ELR (cell line): ENCODE data around the gene PIWIL1.
A peak's percentile ranks its signal among the peaks of the same experiment; 100 is the strongest.

Source experiments
- DNase-seq: peaks from one replicate; pipeline ENCODE4 v3.0.0-alpha.2; 2015; ENCODE audit warnings: low read depth

PIWIL1 gene

DNA sequence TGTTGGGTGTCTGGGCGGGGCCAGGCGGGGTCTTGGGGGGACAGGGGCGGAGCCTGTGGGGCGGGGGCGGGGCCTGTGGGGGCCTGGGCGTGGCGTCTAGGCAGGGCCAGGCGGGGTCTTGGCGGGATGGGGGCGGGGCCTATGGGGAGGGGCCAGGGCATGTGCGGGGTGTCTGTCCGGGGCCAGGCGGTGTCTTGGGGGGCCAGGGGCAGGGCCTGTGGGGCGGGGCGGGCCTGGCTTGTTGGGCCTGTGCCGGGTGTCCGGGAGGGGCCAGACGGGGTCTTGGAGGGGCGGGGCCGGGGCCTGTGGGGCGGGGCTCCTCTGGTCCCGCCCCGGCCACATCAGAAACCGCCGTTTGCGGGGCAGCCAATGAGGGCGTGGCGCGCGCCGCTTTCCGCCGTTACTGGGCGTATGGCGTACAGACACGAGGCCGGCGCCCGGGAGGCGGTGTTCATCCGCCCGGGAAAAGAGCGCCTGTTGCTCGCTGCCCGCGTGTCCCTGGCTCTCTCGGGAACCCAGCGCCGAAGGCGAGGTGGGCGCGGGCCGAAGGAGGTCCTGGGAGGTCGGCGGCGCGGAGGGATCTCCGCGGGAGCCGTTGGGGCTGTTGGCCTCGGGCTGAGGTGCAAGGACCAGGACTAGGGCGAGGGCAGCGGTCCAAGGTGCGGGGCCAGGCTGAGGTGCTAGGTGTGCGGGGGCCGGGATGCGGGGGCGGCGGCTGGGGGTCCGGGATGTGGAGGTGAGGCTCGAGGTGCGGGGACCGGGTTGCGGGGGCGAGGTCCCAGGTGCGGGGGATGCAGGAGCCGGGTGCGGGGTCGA, at the start of gene PIWIL1:
Gene PIWIL1 (plus strand): TSS at position 400 of the 816 bp plus-strand sequence. CDS start 4,705 bp downstream, outside the sequence.
- no peak for DNase-seq

DNA sequence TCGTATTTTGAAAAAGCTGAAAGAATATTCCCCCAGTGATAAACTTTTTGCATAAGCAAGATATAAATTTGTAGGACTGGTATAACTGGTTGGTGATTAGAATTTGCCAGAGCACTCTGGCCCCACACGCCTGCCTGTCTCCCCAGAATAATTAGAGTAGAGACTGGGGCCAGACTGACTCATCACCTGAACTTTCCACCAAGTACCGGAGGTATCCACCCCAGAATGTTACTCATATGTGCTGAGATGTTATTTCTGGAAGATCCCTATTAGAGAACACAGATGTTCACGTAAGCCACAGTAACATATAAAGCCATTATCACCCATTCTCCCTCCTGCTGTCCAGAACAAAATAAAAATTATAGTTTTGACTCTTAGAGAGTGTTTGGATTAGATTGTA, 49.5 kb upstream of the PIWIL1 start:
- DNase-seq: no peak

DNA sequence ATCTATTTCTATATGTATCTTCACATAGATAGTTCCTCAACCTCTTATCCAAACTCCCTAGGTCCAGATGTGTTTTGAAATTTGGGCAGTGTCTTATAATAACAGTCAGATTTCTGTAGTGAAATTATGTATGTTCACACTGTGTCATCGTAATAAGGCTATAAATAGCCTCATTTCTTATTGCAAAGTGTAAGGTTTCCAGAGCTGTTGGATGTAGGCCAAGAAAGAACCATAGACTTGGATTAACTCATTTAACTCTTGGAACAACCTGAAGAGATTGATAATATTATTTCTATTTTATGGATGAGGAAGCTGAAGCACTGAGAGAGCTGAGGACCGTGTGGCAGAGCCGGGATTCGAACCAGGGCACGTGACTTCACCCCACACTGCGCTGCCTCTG, 49.0 kb upstream of the PIWIL1 start:
- no peak for DNase-seq

DNA sequence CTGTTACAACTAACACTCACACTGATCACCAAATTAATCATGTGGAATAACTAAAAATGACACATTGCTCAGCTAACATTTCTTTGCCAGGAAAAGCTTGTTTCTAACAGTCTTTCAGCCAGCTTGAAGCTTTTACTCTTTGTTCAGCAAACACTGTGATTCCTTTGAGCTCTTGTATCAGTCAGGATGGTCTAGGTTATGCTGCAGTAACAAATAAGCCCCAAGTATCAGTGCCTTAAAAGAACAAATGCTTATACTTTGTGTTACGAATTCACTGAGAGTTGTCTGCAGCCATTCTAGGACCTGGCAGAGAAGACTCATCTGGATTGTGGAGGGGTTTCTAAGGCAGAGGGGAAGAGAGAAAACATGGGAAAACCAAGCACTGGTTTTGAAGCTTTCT, 47.6 kb upstream of the PIWIL1 start:
- DNase-seq: no peak

DNA sequence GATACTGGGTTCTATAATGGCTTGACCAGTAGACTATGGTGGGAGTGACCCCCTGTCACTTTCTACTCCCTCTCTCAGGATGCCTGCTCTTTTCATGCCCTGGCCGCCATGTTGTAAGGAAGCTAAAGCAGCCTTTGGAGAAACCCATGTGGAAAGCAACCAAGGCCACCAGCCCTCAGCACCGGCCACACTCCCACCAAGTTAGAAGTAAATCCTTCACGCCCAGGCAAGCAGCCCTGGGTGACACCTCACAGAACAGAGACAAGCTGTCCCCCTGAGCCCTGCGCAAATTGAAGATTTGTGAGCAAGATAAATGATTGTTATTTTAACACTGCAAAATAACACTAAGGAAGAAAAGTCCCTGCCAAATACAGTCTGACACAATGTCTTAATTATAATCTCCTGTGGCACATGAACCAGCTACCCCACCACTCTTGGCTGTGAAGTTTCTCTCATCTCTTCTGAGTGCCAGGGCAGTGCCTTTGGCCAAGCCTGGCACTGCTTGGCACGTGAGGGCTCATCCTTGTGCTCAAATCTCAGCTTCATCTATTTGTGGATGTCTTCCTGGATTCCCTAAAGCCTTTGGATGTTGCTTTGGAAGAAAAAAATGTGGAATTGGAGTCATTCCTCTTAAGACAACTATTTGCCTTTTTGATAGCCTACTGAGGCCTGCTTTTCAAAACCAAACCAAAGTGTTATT, 39.2 kb upstream of the PIWIL1 start:
- DNase-seq: no peak

DNA sequence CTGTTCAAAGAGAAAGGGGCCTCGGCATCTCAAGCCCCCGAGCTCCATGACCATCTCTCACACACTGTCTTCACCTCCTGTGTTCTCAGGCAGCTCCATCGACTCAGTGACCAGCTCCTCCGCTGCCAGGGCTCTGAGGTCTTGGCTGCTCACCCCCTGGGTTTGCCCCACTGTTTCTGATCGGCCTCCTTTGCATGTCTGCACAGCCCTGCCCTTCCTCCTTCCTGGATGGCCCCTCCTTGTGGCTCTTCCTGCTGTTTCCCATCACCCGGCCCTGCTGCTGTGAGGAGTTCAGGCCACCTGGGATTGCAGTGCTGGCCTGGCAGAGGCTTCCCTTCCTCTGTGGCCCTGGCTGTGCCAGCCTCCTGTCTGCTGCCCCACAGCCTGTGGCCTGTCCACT, 38.1 kb upstream of the PIWIL1 start:
- DNase-seq: no peak

DNA sequence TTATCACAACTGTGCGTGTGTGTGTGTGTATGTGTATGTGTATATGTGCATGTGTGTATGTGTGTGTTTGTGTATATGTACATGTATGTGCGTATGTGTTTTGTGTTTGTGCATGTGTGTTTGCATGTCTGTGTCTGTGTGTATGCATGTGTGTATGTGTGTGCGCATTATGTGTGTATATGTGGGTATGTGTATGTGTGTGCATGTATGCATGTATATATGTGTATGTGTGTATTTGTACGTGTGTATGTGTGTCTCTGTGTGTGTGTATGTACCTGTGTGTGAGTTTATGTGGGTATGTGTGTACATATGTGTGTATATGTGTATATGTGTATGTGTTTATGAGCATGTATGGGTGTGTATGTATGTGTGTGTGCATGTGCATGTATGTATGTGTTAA, 37.6 kb upstream of the PIWIL1 start:
- DNase-seq: no peak

DNA sequence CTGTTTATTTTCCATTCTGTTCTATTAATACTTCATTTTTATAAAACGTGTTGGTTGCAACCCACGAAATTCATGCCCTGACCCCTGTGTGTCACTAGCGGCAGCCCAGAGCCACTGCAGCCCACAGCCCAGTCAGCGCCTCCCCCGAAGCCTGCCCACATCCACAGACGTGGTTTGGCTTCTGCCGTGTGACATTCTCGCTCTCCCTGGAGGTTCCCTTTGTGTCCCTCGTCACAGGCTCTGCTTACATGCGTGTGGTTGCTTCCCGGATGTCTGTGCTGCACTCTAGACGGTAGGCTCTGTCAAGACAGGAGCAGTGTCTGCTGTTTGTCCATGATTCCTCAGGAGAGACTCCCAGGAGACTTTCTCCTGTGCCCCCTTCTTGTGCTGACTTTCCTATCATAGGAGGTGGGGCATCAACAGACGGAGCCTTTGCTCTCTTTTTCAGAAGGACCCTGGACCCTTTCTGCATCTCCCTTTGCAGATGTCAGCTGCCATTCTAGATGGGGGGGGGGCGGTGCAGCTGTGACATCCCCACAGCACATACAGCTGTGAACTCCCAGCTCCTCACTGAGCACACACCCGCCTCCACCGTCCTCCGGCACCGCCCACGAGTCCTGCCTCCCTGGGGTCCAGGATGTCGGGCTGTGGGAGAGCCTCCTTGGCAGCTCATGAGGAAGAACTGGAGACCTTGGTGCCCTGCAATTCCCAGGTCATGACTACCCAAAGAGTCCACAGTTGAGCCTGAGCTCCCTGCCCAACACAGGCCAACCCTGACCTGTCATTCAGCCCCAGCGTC, 36.8 kb upstream of the PIWIL1 start:
- no peak for DNase-seq

DNA sequence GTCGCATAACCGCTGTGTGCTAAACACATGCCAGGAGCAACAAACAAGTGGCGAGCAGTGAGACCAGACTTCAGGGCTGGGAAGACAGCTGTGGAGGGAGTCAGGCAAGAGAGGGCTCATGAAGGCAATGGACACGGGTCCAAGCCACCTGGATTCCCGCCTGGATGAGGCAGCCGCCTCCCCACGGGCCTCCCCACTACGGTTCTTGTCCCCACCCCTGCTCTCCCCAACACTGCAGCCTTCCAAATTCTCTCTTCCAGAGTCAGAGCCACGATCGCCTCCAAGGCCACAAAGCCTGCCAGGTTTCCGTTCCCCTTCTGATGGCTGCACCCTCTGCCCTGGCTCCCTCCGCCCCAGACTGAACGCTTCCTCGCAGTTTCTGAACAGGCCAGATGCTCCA, 36.1 kb upstream of the PIWIL1 start:
- DNase-seq: no peak

DNA sequence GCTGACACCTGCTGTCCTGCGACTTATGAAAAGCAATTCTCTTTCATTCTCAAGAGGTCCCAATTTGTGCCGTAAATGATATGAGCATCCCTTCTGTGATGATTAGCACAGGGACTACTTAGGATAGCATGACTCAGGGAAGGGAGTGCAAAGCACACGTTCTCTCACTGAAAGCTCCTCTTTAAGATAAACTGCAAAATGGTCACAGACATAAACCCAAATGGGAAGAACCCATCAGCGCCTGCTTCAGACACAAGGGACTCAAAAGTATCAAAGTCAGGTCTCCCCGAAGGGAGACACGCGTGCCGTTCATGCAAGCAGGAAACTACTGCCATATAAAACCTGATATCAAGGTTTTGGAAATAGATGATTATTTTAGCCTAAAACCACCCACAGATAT, 33.9 kb upstream of the PIWIL1 start:
- DNase-seq: no peak

DNA sequence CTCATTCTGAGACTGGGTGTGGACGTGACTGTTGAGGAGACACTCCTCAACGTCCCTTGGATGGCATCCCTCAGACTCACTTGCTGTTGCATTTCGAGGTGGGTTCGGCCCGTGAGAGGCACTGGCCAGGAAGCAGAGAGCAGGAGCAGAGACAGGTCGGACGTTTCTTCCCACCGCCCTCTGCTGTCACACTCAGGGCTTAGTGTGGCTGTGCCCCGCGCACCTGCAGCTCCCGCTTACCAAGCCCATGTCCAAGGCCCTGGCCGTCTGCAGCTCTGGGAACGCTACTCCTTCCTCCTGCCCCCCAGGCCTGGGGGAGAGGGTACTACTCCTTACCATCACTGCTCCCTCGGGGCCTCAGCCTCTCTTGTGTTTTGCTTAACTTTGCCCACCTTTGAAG, 29.8 kb upstream of the PIWIL1 start:
- no peak for DNase-seq

DNA sequence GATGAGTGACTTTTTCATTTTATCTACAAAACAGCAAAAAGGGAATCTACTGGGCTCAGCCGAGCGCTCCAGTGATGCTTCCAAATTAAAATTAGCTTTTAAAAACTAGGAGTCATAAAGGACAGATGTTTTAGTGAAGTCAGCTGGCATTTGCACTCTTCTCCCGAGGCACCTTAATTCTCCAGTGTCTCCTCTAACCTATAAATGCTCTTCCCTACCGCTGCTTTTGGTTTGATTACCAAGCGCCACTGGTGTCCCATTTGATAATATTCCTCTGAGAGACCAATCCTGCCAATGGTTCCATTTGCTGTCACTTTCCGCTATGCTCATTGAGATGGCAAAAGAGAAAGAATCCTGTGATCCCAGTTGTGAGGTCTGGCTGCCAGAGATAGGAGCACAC, 29.3 kb upstream of the PIWIL1 start:
- no peak for DNase-seq

DNA sequence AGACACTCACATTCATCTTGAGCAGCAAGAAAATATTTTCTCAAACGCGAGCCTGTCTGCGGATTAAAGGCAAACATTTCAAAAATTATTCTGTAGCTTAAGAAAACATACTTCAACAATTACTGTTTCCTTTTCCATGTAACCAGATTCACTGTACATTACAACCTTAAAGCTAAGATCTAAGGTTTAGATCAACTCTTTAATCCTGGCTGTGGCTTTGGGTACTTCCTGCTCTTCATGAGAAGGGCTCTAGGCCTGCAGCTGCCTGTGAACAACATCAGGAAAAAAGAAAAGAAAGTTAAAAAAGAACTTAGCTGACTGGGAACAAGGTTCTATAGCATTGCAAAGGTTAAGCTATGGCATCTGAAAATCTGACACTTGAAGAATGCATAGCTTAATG, 21.4 kb upstream of the PIWIL1 start:
- DNase-seq: no peak

DNA sequence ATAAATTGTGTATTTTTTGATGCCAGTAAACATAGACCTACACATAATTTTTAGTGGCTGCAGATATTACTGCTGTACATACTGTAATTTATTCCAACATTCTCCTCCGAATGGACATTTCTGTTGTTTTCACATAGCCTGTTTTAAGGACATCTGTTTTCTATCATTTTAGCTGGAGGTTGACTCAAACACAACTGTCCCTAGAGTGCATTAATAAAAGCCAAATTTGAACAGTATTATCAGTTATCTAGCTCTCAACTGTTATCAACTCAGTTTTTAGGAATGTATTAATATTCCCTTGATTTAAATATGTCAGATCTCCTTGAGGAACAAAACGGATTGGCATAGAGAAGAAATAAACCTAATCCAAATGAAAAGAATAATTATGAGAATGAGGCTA, 17.2 kb upstream of the PIWIL1 start:
- DNase-seq: no peak

DNA sequence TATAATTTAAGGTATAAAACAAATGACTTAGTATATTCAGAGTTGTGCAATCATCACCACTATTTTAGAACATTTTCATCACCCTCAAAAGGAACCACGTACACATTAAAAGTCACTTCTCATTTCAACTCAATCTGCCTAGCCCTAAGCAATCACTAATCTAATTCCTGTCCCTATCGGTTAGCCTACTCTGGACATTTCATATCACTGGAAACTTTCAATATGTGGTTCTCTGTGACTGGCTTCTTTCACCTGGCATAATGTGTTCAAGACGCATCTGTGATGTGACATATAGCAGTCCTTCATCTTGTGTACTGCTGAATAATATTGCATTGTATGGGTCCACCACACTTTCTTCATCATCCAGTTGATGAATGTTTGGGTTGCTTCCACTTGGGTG, 15.4 kb upstream of the PIWIL1 start:
- DNase-seq: no peak

DNA sequence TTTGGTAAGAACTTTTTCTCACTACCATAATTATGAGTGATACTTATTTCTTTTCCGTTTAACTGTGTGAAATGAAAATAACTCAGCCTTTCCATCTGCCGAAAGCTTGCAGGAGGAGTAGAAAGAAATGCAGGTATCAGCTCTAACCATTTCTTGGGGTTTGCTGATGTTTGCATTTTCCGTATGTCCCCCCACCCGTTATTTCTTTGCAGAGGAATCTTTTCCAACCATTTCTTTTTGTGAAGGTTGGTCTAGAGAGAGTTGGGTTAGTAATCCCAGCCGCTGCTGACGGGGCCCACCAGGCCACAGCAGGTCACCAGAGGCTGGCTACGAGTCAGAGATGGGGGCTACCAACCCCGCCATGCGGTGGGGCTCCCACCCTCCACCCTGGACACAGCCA, 7.0 kb upstream of the PIWIL1 start:
- no peak for DNase-seq

DNA sequence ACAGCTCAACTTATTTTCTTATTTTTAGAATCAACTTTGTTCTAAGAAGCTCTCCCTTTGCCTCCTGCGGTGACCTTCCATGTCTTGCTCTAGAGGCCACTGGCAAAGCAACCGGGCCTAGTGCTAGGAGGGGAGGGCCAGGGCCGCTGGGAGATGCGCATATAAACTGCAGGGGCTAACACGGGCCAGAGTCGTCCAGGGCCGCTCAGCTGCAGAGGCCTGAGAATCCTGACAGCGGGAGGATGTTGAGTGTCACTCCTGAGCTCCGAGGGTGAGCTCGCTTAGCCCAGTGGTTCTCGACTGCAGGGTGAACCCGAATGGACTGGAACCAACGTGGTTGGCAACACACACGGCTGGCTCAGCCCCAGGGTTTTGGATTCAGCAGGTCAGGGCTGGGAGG, 6.5 kb upstream of the PIWIL1 start:
- DNase-seq: no peak

DNA sequence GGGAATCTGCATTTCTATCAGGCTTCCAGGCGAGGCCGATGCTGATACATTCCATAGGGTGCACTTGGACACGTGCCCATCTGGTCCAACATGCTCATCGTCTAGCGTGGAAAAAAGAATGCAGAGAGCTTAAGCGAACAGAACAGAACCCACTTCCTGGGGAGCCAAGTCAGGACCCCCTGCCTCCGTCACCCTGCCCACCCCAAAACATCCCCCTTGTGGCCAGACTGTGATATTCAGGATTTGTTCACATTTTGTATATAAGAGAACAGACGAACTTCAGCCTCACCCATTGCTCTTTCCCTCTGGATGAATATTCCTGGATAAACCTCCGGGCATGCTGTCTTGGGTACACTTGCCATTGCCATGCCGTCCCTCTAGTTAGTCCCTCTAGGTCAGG, 4.3 kb upstream of the PIWIL1 start:
- DNase-seq: no peak

DNA sequence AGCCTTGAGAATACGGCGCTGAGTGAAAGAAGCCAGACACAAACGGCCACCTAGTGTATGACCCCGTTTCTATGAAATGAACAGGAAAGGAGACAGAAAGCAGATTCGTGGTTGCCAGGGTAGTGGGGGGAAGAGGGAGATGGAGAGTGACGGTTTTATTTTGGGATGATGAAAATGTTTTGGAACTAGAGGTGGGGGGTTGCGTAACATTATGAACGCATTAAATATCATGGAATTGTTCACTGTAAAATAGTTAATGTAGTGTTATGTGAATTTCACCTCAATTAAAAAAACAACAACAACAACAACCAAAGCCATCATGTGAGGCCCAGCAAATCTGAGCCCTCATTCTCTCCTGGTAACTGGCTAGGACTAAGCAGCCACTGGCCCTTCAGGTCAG, 3.3 kb upstream of the PIWIL1 start:
- DNase-seq: no peak

DNA sequence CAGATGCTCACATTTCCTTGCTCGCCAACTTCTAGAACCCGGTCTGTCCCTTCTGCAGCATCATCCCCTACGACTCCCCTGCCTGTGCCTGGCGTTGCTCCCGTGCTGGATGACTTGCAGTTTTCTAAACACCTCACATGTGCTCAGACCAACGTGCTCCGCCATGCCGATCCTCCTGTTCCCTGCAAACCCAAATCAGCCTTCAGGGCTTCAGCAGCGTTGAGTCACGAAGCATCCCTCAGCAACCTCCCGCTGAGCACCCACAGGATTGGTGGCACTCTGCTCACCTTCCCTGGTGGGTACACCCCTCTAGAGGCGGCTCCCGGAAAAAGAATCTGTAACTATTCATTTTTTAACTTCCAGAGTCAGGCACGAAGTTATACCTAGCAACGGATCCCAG, 2.8 kb upstream of the PIWIL1 start:
- DNase-seq: no peak

DNA sequence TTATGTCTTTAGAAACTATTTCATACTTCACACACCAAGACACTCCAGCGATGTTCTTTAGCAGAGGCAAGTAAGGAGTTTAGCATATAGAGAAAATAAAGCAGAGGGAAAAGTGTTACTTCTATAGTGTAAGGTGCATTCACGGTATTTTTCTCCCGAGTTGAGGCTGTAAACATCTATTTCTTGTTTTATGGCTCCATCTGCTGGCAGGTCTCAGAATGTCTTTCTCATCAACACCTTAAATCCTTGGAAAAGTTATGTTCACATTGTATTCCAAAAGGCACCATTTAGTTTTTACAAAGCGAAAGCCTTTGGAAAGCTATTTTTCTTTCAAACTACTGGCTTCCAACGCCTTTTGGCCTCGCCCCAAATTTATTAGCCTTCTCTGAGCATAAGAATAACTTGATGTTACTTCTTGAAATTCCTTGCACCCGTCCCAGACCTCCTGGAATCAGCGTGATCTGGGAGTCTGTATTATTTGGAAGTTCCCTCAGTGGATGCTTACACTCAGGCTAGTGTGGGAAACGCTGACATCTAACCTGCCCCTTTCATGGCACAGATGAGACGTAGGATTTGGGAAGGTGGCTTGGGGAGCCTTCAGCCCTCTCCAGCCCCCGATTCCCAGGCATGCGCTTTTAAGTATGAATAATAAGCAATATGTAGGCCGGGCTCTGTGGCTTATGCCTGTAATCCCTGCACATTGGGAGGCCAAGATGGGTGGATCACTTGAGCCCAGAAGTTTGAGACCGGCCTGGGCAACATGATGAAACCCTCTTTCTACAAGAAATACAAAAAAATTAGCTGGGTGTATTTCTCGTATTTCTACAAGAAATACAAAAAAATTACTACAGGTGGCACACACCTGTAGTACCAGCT, 1.9 kb upstream of the PIWIL1 start:
- DNase-seq: peak; percentile 50
